T-helper 2 cell treated with Interferon-gamma antibody and Interleukin-4, amounts not matched to agents 5 μg/mL and 100 μg/mL, for 36 hours (primary cell): ENCODE results near the gene RNASEH2C.
"Not testable (repeated sequence)": the region's sequence is repeated elsewhere in the genome, so short reads cannot be mapped to it uniquely, and the experiment has no call there.

Experiments used
- DNase-seq: peaks from one replicate; pipeline ENCODE4 v3.0.0; 2021; ENCODE audit warnings: low spot score
- H3K27ac Mint-ChIP-seq: one replicate; pipeline ENCODE4 v1.8.0; 2021; ENCODE audit warnings: mild to moderate bottlenecking, mixed read lengths
- H3K27me3 Mint-ChIP-seq: one replicate; pipeline ENCODE4 v1.8.0; 2021; ENCODE audit warnings: low read depth, mixed read lengths
- H3K36me3 Mint-ChIP-seq: one replicate; pipeline ENCODE4 v1.8.0; 2021; ENCODE audit warnings: low read depth, mixed read lengths
- H3K4me1 Mint-ChIP-seq: one replicate; pipeline ENCODE4 v1.8.0; 2021; ENCODE audit warnings: low read depth, mixed read lengths
- H3K4me3 Mint-ChIP-seq: one replicate; pipeline ENCODE4 v1.8.0; 2022; ENCODE audit warnings: mild to moderate bottlenecking, moderate library complexity, mixed read lengths
- H3K9me3 Mint-ChIP-seq: one replicate; pipeline ENCODE4 v1.8.0; 2021; ENCODE audit warnings: mixed read lengths

The RNASEH2C gene

DNA sequence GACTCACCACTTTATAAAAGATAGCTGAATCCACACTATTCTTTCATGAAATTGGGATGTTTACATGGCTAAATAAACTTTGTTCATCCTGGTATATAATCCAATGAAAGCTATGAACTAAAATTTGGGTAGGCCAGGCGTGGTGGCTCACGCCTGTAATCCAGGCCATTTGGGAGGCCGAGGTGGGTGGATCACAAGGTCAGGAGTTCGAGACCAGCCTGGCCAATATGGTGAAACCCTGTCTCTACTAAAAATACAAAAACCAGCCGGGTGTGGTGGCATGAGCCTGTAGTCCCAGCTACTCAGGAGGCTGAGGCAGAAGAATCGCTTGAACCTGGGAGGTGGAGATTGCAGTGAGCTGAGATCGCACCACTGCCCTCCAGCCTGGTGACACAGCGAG is 28.8 kb downstream of the RNASEH2C start:
- not testable (repeated sequence) for H3K27me3 Mint-ChIP-seq, H3K27ac Mint-ChIP-seq, H3K9me3 Mint-ChIP-seq, H3K4me1 Mint-ChIP-seq, H3K4me3 Mint-ChIP-seq, DNase-seq, H3K36me3 Mint-ChIP-seq

DNA sequence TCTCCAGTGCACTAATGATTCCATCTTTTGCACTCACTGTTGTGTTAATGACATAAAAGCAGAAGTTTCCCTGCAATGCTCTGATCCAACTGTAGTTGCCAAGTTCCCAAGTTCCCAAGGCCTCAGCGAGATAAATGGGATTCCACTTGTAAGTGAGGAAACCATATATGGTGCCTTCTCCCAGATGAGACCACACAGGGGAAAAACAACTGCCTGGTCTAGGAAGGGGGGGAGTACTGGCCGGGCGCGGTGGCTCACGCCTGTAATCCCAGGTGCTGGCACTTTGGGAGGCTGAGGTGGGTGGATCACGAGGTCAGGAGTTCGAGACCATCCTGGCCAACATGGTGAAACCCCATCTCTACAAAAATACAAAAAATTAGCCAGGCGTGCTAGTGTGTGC is 34.6 kb downstream of the RNASEH2C start:
- H3K4me1 Mint-ChIP-seq = no peaks in the 10 kb centered on the region
- H3K9me3 Mint-ChIP-seq = no peaks in the 10 kb centered on the region
- H3K36me3 Mint-ChIP-seq = no peaks in the 10 kb centered on the region
- no peak overlapping the region for H3K4me3 Mint-ChIP-seq
- DNase-seq = no peak
- peaks cover 14% of the 10 kb centered on the region for H3K27me3 Mint-ChIP-seq
- no peak overlapping the region for H3K27ac Mint-ChIP-seq

DNA sequence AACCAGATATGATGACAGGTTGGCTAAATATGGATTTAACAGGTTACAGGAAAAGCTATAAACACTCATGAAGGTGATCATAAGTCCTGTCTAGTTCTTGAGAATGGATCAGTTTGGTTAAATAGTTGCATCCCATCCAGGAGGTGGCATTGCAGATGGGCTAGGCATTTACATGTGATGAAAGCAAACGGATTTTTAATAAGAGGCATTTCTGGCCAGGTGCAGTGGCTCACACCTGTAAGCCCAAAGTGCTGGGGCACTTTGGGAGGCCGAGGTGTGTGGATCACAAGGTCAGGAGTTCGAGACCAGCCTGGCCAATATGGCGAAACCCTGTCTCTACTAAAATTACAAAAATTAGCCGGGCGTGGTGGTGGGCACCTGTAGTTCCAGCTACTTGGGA is 37.1 kb downstream of the RNASEH2C start:
- not testable (repeated sequence) for H3K36me3 Mint-ChIP-seq

DNA sequence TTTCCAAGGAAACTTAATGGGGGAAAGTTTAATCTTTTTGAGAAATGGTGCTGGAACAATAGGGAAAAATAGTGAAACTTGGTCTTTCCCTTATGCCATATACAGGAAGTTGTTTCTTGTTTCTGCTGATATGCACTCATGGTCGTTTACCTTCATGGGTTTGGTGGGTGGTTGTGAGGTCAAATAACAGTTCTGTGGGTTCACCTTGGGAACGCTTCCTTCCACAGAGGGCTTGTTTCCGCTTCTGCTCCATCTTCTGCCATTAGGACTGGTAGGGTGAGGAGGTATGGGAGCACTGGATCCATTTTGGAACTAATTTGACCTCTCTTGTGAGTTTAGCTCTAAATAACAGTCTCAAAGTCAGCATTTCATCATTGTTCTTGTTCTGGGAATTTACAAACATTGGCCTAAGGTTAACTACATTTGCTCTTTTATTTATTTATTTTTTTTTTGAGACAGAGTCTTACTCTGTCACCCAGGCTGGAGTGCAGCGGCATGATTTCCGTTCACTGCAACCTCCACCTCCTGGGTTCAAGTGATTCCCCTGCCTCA is 40.3 kb downstream of the RNASEH2C start:
- Mint-ChIP-seq H3K4me1 (no peaks in the 10 kb centered on the region), H3K27me3 (peaks cover 11% of the 10 kb centered on the region), H3K27ac (no peak overlapping the region), H3K9me3 (no peaks in the 10 kb centered on the region), H3K4me3 (no peak overlapping the region), H3K36me3 (no peaks in the 10 kb centered on the region)
- no peak for DNase-seq

More for the DNA sequence above, 37.1 kb downstream of the RNASEH2C start:
- not testable (repeated sequence) for H3K27ac Mint-ChIP-seq, DNase-seq, H3K4me1 Mint-ChIP-seq, H3K9me3 Mint-ChIP-seq, H3K4me3 Mint-ChIP-seq
- H3K27me3 Mint-ChIP-seq = peaks cover 13% of the 10 kb centered on the region

DNA sequence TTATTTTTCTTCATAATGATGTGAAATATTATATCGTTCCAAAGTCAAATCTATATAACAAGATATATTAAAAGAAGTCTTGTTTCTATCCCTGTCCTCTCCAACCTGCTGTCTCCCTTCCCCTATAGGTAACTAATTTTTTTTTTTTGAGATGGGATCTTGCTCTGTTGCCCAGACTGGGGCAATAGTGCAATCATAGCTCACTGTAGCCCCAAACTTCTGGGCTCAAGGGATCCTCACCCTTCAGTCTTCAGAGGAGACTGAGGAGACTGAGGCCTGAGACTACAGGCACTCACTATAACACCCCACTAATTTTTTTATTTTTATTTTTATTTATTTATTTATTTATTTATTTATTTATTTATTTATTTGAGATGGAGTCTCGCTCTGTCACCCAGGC is 47.6 kb downstream of the RNASEH2C start:
- H3K27me3 Mint-ChIP-seq = peaks cover 2% of the 10 kb centered on the region
- no peaks in the 10 kb centered on the region for H3K36me3 Mint-ChIP-seq
- H3K27ac Mint-ChIP-seq = no peak overlapping the region
- H3K9me3 Mint-ChIP-seq = no peaks in the 10 kb centered on the region
- DNase-seq = no peak
- no peak overlapping the region for H3K4me3 Mint-ChIP-seq
- peaks cover 2% of the 10 kb centered on the region for H3K4me1 Mint-ChIP-seq

DNA sequence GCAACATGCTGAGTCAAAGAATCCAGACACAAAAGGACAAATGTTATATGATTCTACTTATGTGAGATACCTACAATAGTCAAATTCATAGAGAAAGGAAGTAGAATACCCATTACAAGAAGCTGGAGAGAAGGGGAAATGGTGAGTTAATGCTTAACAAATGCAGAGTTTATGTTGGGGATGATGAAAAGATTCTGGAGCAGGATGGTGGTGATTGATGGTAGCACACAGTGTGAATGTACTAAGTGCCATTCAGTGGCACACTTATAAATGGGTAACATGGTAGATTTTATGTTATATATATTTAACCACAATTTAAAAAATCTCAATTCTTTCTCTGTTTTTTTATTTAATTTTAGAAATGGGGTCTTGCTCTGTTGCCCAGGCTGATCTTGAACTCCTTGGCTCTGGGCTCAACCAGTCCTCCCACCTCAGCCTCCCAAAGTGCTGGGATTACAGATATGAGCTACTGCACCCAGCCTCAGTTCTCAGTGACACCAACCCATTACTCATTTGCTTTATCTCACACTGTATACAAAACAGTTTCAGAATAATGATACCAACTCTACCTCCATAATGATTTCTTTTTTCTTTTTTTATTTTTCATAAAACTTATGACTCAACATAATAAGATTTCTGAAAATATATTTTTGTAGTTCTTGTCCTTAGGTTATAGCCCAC is 48.3 kb downstream of the RNASEH2C start:
- Mint-ChIP-seq H3K4me1 (peaks cover 2% of the 10 kb centered on the region), H3K27me3 (peaks cover 2% of the 10 kb centered on the region), H3K27ac (no peak overlapping the region), H3K36me3 (no peaks in the 10 kb centered on the region), H3K4me3 (no peak overlapping the region), H3K9me3 (no peaks in the 10 kb centered on the region)
- DNase-seq = no peak
